ENCODE data around the gene BROX. TPM values are rescaled to one million over a fixed set of nuclear protein-coding genes. Genes with fewer than 3 reads are reported as not detected.

Gene BROX
- total RNA-seq, 1 donor from 2014 or later: 32.5 TPM

DNA sequence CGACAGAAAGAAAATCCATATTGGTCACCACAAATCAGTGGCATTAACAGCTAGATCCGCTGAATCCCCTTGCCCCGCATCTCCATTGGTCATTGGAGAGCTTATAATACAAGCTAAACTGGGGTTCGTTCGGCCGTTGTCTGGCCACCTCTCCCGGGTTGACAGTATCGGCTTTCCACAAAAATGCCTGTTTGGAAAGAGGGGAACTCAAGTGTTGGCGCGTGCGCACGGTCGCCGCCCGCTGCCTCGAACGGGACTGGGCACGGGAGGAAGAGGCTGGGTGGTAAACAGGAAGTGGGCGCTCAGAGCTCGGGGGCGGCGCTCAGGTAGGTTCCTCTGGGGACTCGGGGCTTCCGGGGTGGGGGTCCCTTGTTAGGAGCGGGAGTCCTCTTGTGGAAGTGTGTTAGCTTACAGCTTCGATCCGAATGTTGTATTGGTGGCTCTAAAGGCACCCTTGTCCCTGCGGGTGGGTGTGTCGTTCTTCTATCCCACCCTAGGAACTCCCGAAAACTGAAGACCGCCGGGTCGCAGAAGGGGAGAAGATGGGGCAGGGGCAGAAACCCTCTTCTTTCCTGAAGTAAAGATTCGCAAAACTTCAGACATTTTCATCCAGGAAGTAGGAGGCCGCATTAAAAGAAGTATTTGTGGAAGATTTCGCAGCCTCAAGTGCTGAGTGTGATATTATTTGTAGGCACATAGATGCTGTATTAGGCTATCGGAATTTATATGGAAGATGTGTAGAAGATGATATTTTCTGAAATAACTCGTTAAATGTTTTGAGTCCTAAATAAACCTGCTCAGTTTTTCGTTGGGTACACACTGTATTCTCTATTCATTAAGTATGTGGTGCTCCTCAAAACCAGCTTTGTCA is 962 bp downstream of the BROX start:
- DNase-seq (ENCODE audit: extremely low spot score, unreplicated experiment): peak; percentile 89
- peaks cover 18% of the 10 kb centered on the region for H3K4me1 Mint-ChIP-seq (ENCODE audit: unreplicated experiment)
- no peaks in the 10 kb centered on the region for H3K9me3 Mint-ChIP-seq
- peak overlapping the region; percentile 99 for H3K27ac Mint-ChIP-seq
- peaks cover 7% of the 10 kb centered on the region for H3K36me3 Mint-ChIP-seq
- H3K4me3 Mint-ChIP-seq: peak overlapping the region; percentile 98
- TF ChIP-seq, protein P1, sequence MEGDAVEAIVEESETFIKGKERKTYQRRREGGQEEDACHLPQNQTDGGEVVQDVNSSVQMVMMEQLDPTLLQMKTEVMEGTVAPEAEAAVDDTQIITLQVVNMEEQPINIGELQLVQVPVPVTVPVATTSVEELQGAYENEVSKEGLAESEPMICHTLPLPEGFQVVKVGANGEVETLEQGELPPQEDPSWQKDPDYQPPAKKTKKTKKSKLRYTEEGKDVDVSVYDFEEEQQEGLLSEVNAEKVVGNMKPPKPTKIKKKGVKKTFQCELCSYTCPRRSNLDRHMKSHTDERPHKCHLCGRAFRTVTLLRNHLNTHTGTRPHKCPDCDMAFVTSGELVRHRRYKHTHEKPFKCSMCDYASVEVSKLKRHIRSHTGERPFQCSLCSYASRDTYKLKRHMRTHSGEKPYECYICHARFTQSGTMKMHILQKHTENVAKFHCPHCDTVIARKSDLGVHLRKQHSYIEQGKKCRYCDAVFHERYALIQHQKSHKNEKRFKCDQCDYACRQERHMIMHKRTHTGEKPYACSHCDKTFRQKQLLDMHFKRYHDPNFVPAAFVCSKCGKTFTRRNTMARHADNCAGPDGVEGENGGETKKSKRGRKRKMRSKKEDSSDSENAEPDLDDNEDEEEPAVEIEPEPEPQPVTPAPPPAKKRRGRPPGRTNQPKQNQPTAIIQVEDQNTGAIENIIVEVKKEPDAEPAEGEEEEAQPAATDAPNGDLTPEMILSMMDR (conservative IDR thresholded peaks at IDR 0.05): no peak
- H3K27me3 Mint-ChIP-seq: no peaks in the 10 kb centered on the region

DNA sequence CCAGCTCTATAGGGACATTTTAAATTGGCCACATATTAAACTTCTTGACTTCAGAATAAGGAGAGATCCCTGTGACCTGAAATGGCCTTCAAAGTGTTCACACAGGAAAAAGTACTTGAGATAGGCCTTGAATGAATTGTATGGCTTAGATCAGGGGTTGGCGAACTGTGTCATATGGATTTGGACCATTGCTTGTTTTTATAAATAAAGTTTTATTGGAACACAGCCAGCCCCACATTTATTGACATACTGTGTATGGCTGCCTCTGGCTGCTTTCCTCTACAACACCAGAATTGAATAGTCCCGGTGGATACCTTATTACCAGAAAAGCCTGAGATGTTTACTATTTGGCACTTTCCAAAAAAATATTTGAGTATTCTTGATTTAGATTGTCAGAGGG is 4.0 kb downstream of the BROX start:
- H3K27me3 Mint-ChIP-seq: no peaks in the 10 kb centered on the region
- H3K36me3 Mint-ChIP-seq: peaks cover 10% of the 10 kb centered on the region
- H3K4me1 Mint-ChIP-seq (ENCODE audit: unreplicated experiment): peaks cover 7% of the 10 kb centered on the region
- no peak for DNase-seq (ENCODE audit: extremely low spot score, unreplicated experiment)
- H3K27ac Mint-ChIP-seq: no peak overlapping the region
- no peaks in the 10 kb centered on the region for H3K9me3 Mint-ChIP-seq
- TF ChIP-seq, protein P1 (conservative IDR thresholded peaks at IDR 0.05): no peak
- no peak overlapping the region for H3K4me3 Mint-ChIP-seq

DNA sequence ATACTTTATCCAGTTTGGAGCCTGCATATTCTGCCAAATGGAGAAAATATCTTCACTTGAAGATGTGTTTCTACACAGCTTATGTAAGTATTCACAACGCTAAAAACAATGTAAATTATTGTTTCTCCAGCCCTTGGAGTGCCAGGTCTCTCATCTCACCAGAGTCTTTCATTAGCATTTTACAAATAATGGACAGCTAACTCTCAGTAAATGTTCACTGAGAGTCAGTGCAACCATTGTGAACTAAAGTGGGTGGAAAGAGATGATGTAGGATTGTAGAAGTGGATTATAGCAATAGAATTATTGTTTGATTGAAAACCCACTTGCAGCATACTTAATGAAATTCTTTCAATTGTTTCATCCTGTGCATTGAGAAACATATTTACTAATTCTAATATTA is 16.4 kb downstream of the BROX start:
- DNase-seq (ENCODE audit: extremely low spot score, unreplicated experiment): no peak
- TF ChIP-seq, protein P1 (conservative IDR thresholded peaks at IDR 0.05): no peak
- Mint-ChIP-seq H3K4me3 (no peak overlapping the region), H3K27me3 (no peaks in the 10 kb centered on the region), H3K9me3 (no peaks in the 10 kb centered on the region), H3K4me1 (ENCODE audit: unreplicated experiment) (no peaks in the 10 kb centered on the region), H3K27ac (no peak overlapping the region), H3K36me3 (peaks cover 31% of the 10 kb centered on the region)

DNA sequence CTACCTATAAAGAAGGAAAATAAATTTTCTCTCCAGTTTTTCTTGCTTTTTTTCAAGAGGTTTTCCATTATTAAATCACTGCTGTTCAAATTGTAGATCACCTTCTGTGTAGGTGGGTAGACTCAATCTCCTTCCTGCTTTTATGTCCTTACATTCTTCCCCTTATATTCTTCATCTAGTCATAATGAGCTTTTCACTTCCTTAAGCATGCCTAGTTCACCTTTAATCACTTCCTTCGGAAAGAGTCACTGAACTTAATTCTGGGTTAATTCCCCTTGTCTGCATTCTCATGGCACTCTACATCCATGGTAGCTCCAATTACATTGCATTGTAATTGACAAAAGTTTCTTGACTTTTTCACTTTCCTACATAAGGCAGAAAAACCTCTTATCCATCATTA is 18.5 kb downstream of the BROX start:
- Mint-ChIP-seq H3K27ac (no peak overlapping the region), H3K27me3 (no peaks in the 10 kb centered on the region), H3K4me1 (ENCODE audit: unreplicated experiment) (no peaks in the 10 kb centered on the region), H3K9me3 (no peaks in the 10 kb centered on the region), H3K36me3 (peaks cover 27% of the 10 kb centered on the region), H3K4me3 (no peak overlapping the region)
- no peak for DNase-seq (ENCODE audit: extremely low spot score, unreplicated experiment)
- TF ChIP-seq, protein P1 (conservative IDR thresholded peaks at IDR 0.05): no peak

DNA sequence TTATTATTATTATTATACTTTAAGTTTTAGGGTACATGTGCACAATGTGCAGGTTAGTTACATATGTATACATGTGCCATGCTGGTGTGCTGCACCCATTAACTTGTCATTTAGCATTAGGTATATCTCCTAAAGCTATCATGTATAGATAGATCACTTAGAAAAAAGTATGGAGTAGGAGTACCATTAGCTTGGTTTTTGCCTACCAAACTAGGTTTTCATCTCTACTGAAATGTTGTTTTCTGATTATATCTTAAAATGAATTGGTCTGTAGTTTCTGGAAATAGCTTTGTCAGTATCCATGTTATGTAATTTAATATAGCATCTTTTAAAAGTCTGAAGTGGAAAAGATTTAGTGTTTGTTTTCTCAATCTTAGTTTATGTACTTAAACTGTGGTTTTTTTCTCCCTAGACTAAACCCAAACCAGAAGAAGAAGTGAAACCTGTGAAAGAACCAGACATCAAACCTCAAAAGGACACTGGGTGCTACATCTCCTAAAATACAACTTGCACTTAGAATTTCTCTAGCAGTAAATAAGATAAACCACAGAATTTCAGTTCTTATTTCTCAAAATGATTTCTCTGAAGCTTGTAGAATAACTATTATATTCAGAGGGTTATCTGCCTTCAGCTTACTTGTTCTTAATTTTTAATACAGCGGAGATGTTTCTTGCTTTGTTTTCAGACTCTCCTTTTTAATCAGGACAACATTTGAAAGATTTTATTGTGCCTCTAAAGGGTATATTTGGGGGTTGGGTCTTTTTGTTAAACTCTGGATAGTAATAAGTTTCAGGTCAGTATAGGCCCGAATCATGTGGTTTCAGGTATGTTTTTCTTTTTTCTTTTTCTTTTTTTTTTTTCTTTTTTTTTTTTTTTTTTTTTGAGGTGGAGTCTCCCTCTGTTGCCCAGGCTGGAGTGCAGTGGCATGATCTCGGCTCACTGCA is 20.1 kb downstream of the BROX start:
- Mint-ChIP-seq H3K4me1 (ENCODE audit: unreplicated experiment) (no peaks in the 10 kb centered on the region), H3K9me3 (no peaks in the 10 kb centered on the region), H3K27me3 (no peaks in the 10 kb centered on the region), H3K4me3 (no peak overlapping the region), H3K27ac (no peak overlapping the region), H3K36me3 (peaks cover 27% of the 10 kb centered on the region)
- no peak for DNase-seq (ENCODE audit: extremely low spot score, unreplicated experiment)
- TF ChIP-seq, protein P1 (conservative IDR thresholded peaks at IDR 0.05): no peak

All from type B pancreatic cell (in vitro differentiated cells).